Activated CD8-positive, alpha-beta memory T cell treated with anti-CD3 and anti-CD28 coated beads, Interleukin-2, amount 50 U/mL, for 1 hour (primary cell): Measurements from ENCODE around the gene TNFRSF8.

ENCODE experiments used
- DNase-seq: peaks from one replicate; pipeline ENCODE4 v3.0.0-alpha.2; 2020; ENCODE audit errors: extremely low read depth

Gene TNFRSF8

DNA sequence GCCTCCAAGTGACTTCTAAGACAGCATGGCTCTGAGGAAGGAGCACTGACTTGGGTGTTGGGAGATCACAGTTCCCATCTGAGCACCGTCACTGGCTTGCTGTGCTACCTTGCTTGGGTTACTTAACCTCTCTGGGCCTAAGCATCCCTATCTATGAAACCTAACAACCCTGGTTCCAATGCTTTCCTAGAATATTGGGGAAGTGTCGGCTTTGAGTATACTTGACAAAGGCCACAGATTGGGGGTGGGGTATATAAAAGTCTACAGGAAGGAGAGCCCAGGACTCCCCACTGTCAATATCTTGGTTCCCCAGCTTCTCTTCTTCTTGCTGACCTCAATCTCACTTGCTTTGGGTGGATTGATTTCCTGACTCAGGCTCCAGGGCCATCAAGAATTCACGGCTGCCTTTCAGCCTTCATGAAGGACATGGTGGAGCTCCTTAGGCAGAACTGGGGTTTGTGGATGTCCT, 110.0 kb downstream of the TNFRSF8 start:
- DNase-seq: no peak

DNA sequence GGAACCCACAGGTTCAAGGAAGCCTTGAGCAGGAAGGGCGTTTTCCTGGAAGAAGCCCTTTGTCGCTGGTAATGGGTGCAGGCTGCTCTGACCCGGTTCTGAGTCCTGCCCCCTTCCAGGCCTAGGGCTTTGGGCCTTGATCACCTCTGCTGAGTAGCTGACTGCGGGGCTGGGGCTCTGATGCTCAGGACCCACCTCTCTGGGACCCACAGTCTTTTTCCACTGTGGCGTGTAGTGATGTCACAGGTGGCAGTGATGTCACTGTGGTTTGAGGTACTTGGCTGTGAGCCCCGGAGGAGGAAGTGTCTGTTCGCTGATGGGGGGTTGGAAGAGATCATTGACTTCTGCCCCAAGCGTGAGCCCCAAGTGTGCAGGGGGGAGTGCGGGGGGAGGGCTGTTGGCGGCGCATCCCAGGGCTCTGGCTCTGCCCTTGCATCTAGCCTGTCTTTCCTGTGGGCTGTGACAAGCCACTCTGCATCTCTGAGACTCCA, 110.6 kb downstream of the TNFRSF8 start:
- DNase-seq: peak; percentile 96

DNA sequence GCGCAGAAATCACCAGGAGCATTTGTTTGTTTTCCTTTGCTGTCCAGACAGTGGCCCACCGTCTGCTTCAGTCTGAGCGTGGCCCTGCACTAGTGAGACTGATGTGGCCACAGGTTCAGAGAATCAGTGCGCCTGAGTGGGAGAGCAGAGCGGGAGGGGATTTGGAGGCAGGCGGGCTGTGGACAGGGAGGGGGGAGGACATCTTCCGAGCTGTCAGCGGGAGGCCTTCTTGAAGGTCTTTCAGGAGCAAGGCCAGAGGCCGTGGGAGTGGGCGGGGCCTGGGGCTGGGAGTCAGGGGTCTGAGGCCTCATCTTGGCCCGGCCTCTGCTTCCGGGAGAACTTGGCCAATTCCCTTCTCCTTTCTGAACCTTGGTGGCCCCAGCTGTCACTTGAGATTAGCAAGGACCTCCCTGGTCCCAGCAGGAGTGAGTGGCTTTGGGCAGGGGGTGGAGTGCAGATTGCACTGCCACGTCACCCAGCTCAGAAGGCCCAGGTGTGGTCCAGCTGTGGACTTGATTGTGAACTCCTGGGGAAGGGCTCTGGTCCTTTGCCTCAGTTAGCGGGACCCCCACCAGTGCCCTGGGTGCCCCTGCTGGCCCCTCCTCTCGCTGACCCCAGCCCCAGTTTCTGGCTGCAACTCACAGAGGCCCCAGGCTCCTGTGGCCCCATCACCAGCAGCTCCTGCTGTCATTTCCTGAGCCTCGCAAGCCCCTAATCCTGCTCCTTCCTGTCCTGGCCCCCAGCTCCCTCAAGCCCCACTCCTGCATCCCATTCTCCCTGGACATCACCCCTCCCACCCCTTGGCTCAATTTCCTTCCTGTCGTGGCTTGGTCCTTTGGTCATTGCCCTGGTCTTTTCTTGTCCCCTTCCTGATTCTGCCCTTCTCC, 112.1 kb downstream of the TNFRSF8 start:
- DNase-seq: no peak

DNA sequence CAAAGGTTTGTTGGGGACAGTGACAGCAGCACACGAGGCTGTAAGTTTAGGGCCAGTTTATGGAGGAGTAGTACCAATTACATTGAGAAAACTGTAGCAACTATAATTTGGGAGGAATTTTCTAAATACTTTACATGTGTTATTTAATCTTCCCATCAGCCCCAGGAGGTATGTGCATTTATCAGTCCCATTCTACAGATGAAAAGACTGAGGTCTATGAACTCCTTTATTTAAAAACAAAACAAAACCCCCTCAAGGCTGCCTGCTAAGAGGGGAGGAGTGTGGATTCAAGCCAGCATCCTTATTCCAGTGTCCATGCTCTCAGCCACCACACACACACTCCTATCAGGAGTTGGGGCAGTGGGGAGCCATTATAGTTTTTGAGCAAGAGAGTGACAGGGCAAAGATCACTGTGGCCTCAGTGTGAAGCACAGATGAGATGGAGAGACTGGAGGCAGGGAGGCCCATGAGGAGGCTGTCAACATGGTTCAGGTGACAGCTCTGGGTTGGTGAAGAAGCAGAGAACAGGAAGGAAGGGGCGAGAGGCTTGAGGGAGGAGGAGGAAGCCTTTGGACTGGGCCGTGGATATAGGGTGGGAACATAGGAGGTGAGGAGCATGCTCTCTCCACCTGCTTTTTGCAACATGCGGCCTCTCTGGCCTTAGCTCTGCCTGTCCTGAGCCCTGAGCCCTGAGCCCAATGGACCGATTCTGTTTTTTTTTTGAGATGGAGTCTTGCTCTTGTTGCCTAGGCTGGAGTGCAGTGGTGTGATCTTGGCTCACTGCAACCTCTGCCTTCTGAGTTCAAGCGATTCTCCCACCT, 113.4 kb downstream of the TNFRSF8 start:
- DNase-seq: no peak

DNA sequence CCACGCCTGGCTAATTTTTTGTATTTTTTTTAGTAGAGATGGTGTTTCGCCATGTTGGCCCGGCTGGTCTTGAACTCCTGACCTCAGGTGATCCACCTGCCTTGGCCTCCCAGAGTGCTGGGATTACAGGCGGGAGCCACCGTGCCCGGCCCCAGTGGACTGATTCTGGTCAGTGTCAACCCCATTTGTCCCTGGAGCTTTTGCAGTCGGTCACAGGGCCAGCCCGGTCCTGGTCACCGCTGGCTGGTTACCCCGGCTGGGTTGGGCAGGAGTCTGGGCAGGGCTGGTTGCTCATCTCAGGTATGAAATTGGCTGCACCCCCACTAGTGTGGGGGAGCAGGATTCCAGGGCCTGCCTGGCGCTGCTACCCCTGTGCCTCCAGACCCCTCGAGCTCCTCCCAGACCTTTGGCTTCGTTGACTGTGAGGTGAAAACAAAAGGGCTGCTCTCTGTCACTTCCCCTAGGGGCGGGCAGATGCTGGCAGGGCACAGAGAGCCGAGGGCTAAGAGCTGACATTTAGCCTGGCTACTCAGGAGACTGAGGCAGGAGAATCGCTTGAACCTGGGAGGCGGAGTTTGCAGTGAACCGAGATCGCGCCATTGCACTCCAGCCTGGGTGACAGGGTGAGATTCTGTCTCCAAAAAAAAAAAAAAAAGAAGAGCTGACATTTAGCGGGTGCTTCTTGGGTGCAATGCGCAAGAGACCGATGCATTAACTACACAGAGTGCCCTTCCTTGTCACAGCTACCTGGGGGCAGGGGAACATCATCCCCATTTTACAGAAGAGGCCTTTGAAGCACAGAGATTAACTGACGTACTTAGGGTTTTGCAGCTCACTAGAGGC, 114.3 kb downstream of the TNFRSF8 start:
- no peak for DNase-seq

DNA sequence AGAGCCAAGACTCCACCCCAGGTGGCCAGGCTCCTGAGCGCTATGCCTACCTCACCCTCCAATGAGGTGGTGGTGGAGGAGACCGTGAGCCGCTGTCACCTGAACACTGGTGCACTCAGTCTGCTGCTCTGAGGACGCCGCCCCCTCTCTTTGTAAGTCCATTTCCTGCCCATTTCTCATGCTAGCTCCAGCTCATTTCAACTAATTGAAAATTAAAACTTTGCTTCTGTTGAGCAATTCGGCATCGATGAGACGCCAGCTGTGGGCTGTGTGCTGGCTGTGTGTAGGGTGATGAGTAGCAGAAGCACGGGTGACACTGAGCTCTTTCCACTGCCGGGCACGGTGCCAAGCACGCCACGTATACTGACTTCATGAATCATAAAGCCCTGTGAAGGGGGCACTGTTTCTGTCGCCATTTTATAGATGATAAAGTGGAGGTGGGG, 114.9 kb downstream of the TNFRSF8 start:
- peak; percentile 98 for DNase-seq

DNA sequence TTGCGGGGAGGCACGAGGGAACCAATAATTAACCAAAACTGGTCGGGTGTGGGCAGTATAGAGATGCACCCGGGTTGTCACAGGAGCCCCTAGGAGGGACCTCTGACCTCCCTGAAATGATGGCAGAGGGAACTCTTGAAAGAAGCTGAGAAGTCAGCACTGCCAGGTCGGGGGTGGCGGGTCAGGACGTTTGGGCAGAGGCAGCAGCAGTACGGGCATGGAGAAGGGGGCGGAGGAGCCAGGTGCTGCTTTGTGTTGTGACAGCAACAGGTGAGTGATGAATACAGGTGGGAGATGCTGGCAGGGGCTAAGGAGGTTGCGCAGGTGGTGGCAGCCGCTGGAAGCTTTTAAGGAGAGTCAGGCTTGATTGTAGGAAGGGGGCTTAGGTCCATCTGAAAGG, 115.4 kb downstream of the TNFRSF8 start:
- no peak for DNase-seq

DNA sequence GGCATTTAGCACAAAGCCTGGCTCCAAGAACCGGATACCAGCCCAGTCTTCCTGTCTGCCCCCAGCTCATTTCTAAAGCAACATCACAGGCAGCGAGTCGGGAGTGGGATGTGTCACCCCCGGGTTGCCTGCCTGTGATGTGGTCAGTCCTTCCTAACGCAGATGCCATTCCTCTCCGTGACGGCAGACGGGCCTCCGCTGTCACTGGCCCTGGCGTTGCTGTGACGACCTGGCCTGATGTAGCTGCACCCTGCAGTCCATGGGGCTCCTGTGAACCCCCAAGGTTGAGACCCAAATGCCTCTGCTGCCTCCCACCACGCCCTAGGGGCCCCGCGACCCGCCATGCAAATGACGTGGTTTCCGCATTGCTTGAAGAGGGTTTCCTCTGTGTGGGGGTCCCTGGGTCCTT, 116.0 kb downstream of the TNFRSF8 start:
- DNase-seq: peak; percentile 95

DNA sequence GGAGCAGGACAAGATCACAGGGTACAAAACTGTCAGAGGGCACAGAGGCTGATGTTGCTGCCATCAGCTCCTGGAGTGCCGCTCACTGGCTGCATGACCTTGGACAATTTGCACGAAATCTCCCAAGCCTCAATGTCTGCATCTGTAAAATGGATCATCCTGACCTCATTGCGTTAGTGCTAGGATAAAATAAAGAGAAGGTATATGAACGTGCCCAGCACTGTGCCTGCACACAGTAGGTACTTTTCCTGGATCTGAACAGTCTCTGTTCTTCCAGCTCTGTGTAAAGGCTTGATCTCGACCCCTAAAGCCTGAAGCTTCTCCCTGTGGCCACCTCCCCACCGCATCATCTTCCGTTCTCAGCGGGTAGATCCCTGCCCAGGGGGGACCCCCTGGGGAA, 116.6 kb downstream of the TNFRSF8 start:
- no peak for DNase-seq

DNA sequence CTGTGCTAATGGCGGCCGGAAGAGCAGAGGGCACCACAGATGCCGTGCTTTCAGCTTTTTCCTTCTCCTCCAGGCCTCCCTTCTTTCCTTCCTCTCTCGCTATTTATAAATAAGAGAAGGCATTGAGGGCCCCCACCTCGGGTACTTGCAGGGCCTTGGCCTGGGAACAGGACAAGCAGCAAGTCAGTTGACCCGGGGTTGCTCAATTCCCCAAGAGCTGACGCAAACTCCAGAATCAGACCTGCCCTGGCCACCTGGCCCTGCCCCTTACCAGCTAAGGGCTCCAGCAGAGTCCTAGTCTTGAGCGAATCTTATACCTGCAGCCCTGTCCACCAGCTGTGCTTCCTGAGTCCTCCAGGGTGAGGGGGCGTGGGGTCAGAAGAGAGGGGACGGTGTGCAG, 117.2 kb downstream of the TNFRSF8 start:
- DNase-seq: no peak

DNA sequence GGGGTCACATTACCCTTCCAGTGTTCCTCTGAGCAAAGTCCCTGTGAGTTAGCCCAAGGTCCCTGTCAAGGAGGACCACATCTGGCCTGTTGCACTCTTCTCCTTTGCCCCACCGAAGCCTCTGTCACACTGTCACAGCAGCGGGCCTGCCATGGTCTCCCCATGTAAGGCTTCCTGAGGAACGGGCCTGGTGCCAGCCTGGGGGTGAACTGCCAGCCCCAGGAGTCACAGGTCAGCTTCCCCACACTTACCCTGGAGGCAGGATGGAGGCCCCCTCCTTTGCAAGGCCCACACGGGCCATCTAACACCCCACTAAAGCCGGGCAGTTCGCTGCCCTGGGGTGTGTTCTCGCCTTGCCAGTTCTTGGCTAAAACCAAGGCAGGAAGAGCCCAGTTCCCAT, 117.8 kb downstream of the TNFRSF8 start:
- no peak for DNase-seq

DNA sequence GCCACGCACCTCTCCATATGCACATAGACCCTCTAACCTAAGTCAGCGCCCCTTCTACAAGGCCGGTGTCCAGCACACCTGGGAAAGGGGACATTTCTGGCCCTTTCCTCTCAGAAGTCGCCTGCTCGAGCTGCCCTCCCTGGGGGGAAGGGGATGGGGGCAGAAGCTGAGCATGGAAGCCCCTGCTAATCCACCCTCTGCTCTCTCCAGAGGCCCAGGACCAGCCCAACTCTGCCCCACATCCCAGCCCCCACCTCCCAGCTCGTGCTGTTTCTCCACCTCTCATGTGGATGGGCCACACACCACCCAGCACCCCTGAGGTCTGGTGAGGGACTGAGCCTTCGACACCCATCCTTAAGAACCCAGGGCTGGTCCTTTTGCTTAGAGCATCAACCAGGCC, 118.5 kb downstream of the TNFRSF8 start:
- DNase-seq: no peak

DNA sequence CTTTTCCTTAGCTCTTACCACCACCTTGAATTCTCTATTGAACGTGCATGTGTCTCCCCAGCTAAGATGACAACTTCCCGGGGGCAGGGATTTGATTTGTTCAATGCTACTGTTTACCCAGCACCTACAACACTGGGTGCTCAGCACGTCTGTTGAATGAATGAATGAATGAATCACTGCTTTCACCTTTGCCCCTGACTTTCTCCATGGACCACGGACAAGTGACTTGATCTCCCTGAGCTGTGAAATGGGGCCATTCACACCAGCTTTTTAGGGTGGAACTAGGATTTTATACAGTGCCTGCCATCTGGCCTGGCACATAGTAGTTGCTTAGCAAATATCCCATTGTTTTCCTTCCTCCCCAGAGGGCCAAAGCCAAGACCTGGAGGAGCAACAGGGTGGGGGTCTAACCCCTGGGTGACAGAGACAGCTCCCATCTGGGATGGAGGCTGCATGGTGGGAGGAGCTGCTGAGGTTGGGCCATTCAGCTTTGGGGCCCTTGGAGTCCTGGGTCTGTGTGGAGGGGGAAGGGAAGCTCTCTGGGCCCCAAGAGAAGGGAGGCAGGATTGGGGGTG, 119.4 kb downstream of the TNFRSF8 start:
- DNase-seq: no peak

DNA sequence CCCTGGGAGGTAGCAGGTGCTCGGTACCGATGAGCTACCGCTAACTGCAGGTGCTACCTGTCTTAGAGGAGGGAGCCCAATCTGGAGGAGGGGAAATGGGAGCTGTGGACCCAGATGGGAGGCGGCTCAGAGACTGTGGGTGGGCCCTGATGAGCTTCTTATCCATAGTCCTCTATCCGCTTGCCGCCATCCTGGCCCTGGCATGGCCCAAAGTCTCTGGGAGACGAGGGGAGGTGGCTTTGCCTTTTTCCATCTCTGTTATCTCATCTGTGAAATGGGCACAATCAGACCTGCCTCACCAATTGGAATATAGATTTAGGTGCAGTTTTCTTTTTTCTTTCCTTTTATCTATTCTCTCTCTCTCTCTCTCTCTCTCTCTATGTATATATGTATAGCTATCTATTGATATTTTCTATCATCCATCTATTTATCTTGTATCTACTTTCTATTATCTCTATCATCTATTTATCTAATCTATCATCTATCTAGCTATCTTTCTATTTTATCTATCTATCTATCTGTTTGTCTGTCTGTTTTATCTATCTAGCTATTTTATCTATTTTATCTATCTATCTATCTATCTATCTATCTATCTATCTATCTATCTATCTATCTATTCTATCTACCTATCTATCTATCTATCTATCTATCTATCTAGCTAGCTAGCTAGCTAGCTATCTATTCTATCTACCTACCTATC, 120.1 kb downstream of the TNFRSF8 start:
- DNase-seq: no peak

DNA sequence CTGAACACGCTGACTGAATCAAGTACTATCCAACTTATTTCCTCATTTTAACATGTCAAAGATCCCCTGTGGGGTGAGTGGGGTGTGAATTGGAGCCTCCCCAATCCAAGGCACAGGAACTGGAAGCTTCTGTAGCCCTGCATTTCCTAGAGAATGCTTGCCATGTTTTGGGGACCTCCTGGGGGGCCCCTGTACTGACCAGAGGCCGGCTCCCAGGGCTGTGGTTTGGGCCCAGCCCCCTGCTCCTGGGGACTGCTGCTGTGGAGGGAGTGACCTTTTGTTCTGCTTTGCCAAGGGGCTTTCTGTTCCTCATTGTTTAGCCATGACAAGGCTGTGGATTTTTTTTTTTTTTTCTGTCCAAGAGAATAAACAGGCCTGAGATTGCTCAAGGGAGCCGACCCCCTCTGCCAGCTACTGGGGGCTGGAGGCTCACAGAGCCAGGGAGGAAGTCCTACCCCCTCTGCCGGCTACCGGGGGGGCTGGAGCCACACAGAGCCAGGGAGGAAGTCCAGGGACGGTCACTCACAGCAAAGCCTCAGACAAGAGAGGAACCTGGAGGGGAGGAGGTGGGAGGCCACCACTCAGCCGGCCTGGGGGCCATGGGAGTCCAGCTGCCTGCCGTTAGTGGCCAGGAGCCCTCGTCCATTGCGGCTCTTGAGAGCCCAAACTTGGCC, 121.0 kb downstream of the TNFRSF8 start:
- DNase-seq: no peak

DNA sequence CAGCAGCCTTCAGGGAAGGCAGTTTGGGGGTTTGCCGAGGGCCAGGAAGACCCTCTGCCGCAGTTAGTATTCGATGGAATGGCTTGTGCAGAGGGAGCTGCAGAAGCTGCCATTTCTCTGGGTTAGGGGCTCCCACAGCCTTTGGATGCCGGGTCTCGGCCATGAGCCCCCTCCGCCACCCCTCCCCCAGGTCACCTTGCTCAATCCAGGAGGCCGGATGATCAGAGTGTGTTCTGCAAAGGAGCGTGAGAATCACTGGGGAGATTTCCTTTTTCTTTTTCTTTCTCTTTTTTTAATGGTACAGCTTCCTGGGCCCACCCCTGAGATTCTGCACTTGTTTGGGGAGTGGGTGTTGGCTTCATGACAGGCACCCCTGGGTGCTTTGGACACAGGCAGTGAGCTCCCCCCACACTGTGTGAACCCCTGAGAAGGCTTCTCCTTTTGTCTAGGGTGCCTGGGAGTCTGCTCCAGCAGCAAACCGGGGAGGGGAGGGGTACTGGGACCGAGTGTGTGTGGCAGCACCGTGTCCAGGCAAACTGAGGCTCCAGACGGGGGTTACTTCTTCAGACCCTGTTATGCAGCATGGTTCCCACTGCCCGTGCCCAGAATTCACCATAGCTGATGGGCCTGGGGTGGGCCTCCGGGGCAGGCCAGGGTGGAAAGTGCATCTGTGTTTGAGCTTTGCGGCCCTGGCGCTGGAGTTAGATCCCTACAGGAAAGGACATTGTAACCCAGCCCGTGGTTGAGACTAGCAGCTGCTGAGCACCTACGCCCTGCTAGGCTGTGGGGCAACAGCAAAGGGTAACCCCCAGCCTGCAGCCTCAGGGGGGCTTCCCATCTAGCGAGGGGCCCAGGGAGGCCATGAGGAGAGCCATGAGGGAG, 122.2 kb downstream of the TNFRSF8 start:
- no peak for DNase-seq

DNA sequence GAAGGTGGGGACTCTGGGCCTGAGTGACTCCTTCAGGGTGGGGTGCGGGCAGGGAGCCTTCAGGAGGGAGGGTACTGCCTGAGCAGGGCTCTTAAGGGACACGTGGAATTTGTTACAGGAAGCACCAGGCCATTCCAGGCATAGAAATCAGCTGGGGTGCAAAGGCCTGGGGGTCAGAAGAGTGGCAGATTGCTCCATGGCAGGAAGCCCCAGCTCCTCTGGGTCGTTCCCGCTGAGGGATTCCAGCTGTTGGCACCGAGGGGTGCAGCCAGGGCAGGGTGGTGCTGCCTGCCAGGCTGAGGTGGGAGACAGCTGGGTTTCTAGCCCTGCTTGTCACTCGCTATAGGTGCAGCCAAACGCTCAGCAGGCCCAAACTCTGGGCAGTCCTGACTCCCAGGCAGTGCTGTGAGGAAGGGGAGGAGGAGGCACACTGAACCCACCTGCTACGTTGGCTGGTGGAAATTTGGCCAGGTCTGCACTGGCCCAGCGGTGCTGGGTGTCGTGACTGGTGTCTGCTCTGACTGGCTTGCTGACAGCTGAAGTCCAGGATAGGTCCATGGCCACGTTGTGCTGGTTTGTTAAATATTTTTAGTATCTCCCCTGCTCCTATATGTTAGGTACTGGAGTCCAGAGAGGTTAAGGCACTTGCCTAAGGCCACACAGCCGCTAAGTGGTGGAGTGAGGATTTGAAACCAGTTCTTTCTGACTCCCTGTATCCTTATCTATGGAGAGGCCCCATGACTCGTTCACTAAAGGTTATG, 123.0 kb downstream of the TNFRSF8 start:
- no peak for DNase-seq

DNA sequence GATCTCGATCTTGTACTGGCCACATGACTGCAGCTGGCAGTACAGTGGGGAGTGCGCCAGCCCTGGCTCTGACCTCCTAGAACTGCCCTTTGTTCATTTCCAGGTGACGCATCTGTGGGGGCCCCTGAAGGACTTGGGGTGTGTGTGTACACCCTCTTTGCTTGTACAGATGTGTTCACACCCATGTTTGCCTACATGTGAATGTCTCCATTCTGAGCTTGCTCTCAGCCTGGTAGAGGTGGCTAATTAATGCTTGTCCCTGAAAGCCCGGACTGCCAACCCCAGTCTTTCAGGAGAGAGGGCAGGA, 123.5 kb downstream of the TNFRSF8 start:
- DNase-seq: no peak

DNA sequence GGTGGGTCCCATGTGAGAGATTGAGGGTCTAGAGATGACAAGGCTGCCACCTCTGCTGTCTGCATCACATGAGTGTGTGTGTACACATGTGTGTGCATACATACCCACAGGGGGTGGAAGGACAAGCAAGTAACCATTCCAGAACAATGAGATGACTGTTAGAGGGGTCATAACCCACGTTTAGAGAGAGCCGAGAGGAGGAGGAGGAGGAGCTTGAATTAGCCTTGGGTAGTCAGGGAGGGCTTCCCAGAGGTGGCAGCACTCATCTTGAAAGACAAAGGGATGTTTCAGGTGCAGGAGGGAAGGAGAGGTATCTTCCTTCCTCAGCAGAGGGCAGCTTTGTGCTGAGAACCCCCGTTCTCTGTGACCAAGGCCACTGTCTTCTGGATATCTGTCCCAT, 125.0 kb downstream of the TNFRSF8 start:
- no peak for DNase-seq
